Measurements from ENCODE around the gene PAPPA. TPM values are rescaled to one million over a fixed set of nuclear protein-coding genes. Genes with fewer than 3 reads are reported as not detected.

PAPPA gene
- total and polyA plus RNA-seq, 9 of the 15 experiments (the other 6 are each of a cell fraction or from before 2014, with no cell fraction given) = 0.06 to 0.18 (median 0.11) TPM

DNA sequence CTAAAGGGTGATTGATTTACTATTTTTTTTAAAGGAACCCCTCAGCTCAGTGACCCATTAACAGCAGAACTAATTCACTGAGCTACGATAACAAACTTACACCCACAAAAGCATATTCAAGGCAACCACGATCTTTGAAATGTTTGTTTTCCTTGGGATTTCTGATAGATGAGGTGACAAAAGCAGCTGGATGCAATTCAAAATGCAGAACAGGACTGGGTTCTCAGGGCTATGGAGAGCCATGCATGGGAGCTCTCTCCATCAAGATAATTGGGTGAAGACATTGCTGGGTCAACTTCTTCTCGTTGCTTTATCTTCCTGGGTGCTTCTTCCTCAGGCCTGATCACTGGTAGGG lies 60.1 kb downstream of the PAPPA start:
- H3K79me2 ChIP-seq (ENCODE audit: control insufficient read depth, insufficient read depth, low read length) = no peaks in the 10 kb centered on the region
- H3K9ac ChIP-seq (ENCODE audit: insufficient read depth in 1 of 2, low read depth in 2 of 2, low read length in 2 of 2) = no peak overlapping the region
- no peak overlapping the region for H3K4me2 ChIP-seq (ENCODE audit: insufficient read depth, low read length)
- ChIA-PET POLR2A (no interaction called here), CTCF (ENCODE audit: low intra/inter-chr PET ratio) (no interaction called here)
- no peaks in the 10 kb centered on the region for H3K9me3 ChIP-seq (replicated peaks; ENCODE audit: control insufficient read depth, insufficient read depth, low read depth, low read length)
- H2AFZ ChIP-seq (ENCODE audit: low read depth, low read length) = no peak overlapping the region
- H3K4me1 ChIP-seq (replicated peaks in 1 of 2; ENCODE audit: control insufficient read depth in 2 of 2, insufficient read depth in 2 of 2, low read length in 2 of 2) = no peaks in the 10 kb centered on the region
- H4K20me1 ChIP-seq (replicated peaks; ENCODE audit: control insufficient read depth, insufficient read depth, low read length) = no peaks in the 10 kb centered on the region
- no peaks in the 10 kb centered on the region for H3K27me3 ChIP-seq (ENCODE audit: control insufficient read depth in 2 of 2, insufficient read depth in 2 of 2, low read length in 2 of 2)
- FAIRE-seq (no peak), ATAC-seq (no peak), DNase-seq (ENCODE audit: extremely low read depth in 1 of 4, low spot score in 3 of 4) (no peak)
- intact Hi-C loops (cut with micrococcal nuclease) (loop anchor here (10.0 kb wide), 1 partner anchor 361 kb away; no protein-coding TSS in a partner anchor), in situ Hi-C loops (cut with MboI) (no loop called here)
- WGBS (ENCODE audit: insufficient coverage, low coverage, missing lambda C conversion rate) = 6% methylated on average over 3 of the region's 3 CpGs
- H3K9me1 ChIP-seq (ENCODE audit: control insufficient read depth, insufficient read depth, low read length) = no peaks in the 10 kb centered on the region
- no peak overlapping the region for H3K4me3 ChIP-seq
- no peak overlapping the region for H3K27ac ChIP-seq (ENCODE audit: extremely low read depth, low read depth, low read length)
- no peaks in the 10 kb centered on the region for H3K36me3 ChIP-seq (ENCODE audit: control insufficient read depth, insufficient read depth, low read length)
- BruUV-seq (replicated peaks) = no TSS peak
- TF ChIP-seq BRCA1 (IDR thresholded peaks at IDR 0.05) = no peak
- no peak for TF ChIP-seq BRCA1 (CRISPR knock-in tag; IDR thresholded peaks at IDR 0.05)
- no peak for TF ChIP-seq CHD4 (IDR thresholded peaks at IDR 0.05; ENCODE audit: insufficient read depth, insufficient replicate concordance, low read depth, low read length, poor library complexity, severe bottlenecking)
- no peak for TF ChIP-seq BRD4 (IDR thresholded peaks at IDR 0.05)
- no peak for TF ChIP-seq KLF10 (CRISPR knock-in tag; IDR thresholded peaks at IDR 0.05)
- TF ChIP-seq, protein P1, sequence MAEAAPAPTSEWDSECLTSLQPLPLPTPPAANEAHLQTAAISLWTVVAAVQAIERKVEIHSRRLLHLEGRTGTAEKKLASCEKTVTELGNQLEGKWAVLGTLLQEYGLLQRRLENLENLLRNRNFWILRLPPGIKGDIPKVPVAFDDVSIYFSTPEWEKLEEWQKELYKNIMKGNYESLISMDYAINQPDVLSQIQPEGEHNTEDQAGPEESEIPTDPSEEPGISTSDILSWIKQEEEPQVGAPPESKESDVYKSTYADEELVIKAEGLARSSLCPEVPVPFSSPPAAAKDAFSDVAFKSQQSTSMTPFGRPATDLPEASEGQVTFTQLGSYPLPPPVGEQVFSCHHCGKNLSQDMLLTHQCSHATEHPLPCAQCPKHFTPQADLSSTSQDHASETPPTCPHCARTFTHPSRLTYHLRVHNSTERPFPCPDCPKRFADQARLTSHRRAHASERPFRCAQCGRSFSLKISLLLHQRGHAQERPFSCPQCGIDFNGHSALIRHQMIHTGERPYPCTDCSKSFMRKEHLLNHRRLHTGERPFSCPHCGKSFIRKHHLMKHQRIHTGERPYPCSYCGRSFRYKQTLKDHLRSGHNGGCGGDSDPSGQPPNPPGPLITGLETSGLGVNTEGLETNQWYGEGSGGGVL (CRISPR knock-in tag; IDR thresholded peaks at IDR 0.05) = no peak
- TF ChIP-seq PHTF2 (CRISPR knock-in tag; IDR thresholded peaks at IDR 0.05) = no peak
- TF ChIP-seq CREBBP (IDR thresholded peaks at IDR 0.05; ENCODE audit: low read depth, low read length) = no peak
- no peak for TF ChIP-seq HINFP (tag; conservative IDR thresholded peaks at IDR 0.05; ENCODE audit: low read depth)
- TF ChIP-seq KDM4B (IDR thresholded peaks at IDR 0.05; ENCODE audit: borderline replicate concordance in 2 of 2, low read depth in 1 of 2) = no peak
- TF ChIP-seq, protein P2, sequence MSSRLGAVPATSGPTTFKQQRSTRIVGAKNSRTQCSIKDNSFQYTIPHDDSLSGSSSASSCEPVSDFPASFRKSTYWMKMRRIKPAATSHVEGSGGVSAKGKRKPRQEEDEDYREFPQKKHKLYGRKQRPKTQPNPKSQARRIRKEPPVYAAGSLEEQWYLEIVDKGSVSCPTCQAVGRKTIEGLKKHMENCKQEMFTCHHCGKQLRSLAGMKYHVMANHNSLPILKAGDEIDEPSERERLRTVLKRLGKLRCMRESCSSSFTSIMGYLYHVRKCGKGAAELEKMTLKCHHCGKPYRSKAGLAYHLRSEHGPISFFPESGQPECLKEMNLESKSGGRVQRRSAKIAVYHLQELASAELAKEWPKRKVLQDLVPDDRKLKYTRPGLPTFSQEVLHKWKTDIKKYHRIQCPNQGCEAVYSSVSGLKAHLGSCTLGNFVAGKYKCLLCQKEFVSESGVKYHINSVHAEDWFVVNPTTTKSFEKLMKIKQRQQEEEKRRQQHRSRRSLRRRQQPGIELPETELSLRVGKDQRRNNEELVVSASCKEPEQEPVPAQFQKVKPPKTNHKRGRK (tag; IDR thresholded peaks at IDR 0.05) = no peak
- no peak for TF ChIP-seq ATF3 (IDR thresholded peaks at IDR 0.05)
- no peak for TF ChIP-seq ATF3 (CRISPR knock-in tag; conservative IDR thresholded peaks at IDR 0.05)
- TF ChIP-seq SRSF9 (IDR thresholded peaks at IDR 0.05; ENCODE audit: borderline replicate concordance, low read depth, low read length) = no peak
- TF ChIP-seq SRSF3 (IDR thresholded peaks at IDR 0.05; ENCODE audit: insufficient read depth, low read length) = no peak
- TF ChIP-seq DDX20 (tag; IDR thresholded peaks at IDR 0.05; ENCODE audit: low read depth) = no peak
- TF ChIP-seq EZH2 (IDR thresholded peaks at IDR 0.05; ENCODE audit: borderline replicate concordance, low read depth, low read length) = no peak
